Cortex of kidney (tissue), 1 donor: ENCODE measurements around the gene TNFRSF12A.
"Not testable (repeated sequence)": the region's sequence is repeated elsewhere in the genome, so short reads cannot be mapped to it uniquely, and the experiment has no call there.

Experiments used
- DNase-seq: peaks from one replicate; lab custom pipeline; 2025; lab: John Stamatoyannopoulos, UW

TNFRSF12A gene

DNA sequence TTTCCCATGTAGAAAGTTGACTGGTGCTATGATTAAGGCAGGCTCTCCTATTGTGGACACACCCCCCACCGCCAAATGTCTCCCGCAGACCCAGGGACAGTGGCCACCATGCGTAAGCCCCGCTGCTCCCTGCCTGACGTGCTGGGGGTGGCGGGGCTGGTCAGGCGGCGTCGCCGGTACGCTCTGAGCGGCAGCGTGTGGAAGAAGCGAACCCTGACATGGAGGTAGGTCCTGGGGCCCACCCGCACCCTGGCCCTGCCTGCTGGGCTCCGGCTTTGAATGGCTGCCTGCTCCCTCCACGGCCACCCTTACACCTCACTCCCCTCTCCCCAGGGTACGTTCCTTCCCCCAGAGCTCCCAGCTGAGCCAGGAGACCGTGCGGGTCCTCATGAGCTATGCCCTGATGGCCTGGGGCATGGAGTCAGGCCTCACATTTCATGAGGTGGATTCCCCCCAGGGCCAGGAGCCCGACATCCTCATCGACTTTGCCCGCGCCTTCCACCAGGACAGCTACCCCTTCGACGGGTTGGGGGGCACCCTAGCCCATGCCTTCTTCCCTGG is 29.8 kb downstream of the TNFRSF12A start:
- DNase-seq, result no peak

DNA sequence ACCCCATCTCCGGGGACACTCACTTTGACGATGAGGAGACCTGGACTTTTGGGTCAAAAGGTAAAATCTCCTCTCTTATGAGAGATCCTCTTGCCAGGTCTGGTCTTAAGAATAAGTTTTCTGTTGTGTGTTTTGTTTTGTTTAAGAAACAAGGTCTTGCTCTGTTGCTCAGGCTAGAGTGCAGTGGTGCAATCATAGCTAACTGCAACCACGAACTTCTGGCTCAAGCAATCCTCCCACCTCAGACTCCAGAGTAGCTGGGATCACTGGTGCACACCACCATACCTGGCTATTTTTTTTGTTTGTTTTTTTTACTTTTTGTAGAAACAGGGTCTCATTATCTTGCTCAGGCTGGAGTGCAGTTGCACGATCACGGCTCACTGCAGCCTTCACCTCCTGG is 30.3 kb downstream of the TNFRSF12A start:
- DNase-seq, result no peak

- DNase-seq, result no peak
Measured at GRCh38 chr16:3051009-3051408, 30.8 kb downstream of the TNFRSF12A start.

- DNase-seq, result no peak
Measured at GRCh38 chr16:3051494-3051893, 31.3 kb downstream of the TNFRSF12A start.

- not testable (repeated sequence) for DNase-seq
Measured at GRCh38 chr16:3052571-3053329, 32.6 kb downstream of the TNFRSF12A start.

DNA sequence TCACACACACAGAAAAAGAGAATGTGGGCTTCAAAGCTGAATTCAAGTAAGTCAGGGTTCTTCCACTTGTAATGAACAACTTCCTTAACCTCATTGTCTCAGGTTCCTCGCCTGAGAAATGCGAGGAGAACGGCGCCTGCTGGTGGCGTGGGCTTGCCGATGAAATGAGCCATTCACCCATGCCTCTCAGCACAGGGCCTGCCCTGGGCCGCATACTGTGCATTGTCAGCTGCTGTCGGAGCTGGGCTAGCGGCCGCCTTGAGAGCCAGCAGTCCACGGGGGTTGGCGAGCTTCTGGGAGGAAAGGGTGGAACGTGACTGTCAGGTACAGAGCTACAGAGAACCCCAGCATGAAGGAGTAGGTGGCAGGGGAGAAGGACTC is 33.2 kb downstream of the TNFRSF12A start:
- not testable (repeated sequence) for DNase-seq

GRCh38 chr16:3054965-3055733 is 35.0 kb downstream of the TNFRSF12A start:
- no peak for DNase-seq

DNA sequence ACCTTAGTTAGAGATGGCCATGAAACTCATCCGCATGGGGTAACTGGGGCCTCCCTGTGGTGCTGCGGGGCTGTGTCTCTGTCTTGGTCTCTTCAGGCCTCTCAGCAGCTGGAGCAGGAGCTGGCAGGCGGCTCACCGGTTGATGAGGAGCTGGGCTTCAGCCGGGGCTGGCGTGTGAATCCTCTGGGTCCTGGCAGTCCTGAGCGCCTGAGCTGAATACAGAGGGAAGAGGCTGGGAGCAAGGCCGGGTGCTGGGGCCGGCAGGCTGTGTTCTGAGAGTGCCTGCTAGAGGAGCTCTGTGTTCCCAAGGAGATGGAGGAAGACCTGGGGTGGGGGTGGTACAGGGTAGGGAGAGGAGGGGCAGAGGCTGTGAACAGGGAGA is 35.6 kb downstream of the TNFRSF12A start:
- DNase-seq, result not testable (repeated sequence)

DNA sequence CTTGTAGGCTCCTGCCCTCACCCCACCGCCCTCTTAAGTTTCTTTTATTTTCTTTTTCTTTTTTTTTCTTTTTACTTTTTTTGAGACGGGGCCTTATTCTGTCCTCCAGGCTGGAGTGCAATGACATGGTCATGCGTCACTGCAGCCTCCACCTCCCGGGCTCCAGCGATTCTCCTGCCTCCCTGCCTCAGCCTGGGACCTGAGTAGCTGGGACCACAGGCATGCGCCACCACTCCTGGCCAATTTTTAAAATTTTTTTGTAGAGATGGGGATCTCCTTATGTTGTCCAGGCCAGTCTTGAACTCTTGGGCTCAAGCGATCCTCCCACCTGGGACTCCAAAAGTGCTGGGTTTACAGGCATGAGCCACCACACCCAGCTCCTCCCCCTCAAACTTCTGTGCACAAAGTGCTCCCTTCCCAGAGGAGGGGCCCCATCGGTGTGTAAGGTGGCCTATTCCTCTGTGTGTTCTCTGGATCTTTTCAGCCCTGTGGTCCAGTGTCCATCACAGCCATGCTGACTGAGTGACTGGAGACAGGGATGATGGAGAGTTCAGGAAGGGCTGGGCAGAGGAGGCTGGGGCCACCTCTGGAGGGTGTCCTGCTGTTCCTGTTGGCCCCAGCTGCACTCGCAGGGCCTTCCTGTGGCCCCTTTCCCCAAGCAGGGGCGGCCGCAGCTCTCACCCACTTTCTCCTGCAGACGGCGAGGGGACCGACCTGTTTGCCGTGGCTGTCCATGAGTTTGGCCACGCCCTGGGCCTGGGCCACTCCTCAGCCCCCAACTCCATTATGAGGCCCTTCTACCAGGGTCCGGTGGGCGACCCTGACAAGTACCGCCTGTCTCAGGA is 36.4 kb downstream of the TNFRSF12A start:
- no peak for DNase-seq

GRCh38 chr16:3057181-3058138 is 37.3 kb downstream of the TNFRSF12A start:
- no peak for DNase-seq

DNA sequence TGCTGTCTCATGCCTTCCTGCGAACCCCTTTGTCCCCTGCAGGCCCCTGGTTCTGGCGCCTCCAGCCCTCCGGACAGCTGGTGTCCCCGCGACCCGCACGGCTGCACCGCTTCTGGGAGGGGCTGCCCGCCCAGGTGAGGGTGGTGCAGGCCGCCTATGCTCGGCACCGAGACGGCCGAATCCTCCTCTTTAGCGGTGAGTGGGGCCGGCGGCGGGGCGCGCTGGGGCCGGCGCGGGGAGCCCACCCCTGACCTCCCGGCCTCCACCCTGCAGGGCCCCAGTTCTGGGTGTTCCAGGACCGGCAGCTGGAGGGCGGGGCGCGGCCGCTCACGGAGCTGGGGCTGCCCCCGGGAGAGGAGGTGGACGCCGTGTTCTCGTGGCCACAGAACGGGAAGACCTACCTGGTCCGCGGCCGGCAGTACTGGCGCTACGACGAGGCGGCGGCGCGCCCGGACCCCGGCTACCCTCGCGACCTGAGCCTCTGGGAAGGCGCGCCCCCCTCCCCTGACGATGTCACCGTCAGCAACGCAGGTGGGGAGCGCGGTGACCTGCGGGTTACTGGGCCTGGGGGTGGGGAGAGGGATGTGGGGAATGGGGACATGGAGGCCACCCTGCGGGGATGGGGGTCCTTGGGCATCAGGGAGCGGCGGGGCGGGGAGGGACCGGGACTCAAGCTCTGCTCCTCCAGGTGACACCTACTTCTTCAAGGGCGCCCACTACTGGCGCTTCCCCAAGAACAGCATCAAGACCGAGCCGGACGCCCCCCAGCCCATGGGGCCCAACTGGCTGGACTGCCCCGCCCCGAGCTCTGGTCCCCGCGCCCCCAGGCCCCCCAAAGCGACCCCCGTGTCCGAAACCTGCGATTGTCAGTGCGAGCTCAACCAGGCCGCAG is 38.2 kb downstream of the TNFRSF12A start:
- DNase-seq, result no peak

- DNase-seq, result peak; percentile 65
Measured at GRCh38 chr16:3059041-3059722, 39.0 kb downstream of the TNFRSF12A start.

GRCh38 chr16:3059723-3060242 is 39.6 kb downstream of the TNFRSF12A start:
- DNase-seq, result no peak

GRCh38 chr16:3060339-3061127 is 40.4 kb downstream of the TNFRSF12A start:
- DNase-seq, result no peak

DNA sequence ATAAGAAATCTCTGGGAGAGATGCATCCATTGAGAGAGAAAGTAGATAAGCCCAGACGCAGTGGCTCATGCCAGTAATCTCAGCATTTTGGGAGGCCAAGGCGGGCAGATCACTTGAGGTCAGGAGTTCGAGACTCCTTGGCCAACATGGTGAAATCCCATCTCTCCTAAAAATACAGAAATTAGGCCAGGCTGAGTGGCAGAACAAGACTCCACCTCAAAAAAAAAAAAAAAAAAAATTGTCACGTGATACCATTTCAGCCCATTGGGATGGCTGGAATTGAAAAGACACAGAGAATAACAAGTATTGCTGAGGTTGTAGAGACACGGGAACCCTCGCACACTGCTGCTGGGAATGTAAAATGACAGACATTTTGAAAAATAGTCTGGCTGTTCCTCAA is 42.4 kb downstream of the TNFRSF12A start:
- no peak for DNase-seq

GRCh38 chr16:3063625-3064386 is 43.6 kb downstream of the TNFRSF12A start:
- DNase-seq, result no peak

DNA sequence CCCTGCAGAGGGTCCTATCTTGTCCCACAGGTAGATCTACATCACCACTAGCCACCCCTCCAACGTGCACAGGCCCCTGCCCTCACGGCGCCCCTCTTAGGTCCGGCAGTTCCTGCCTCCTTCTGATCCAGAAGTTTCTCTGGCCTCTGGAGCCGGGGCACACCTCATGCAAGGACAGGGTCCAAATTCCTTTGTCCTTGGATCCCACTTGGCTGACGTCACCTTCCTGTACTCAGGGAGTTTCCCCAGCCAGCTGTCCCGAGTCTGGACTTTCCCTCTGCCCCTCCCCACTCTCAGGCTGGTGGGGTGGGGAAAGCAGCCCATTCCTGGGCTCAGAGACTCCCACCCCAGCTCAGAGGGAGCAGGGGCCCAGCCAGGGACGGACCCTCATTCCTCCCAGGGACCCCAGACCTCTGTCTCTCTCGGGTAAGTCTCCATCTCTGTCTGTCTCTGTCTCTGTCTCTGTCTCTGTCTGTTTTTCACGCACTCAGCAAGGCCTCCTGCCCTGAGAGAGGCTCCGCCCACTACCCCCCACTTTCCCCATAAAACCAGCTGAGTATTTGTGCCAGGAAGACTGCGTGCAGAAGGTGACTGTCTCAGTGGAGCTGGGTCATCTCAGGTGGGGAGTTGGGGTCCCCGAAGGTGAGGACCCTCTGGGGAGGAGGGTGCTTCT is 45.0 kb downstream of the TNFRSF12A start, which contains the start of gene IL32:
IL32 (plus strand) TSS at position 572 of the 673 bp plus-strand sequence. CDS start 172 bp downstream, outside the sequence.
- DNase-seq, result no peak
